ENCODE measurements around the gene PPP4R1. TPM values are rescaled to one million over a fixed set of nuclear protein-coding genes. Genes with fewer than 3 reads are reported as not detected.
A peak's percentile ranks its signal among the peaks of the same experiment; 100 is the strongest.
"Not testable (repeated sequence)": the region's sequence is repeated elsewhere in the genome, so short reads cannot be mapped to it uniquely, and the experiment has no call there.

PPP4R1 gene
- total and polyA plus RNA-seq, 4 donors, result 87.2 to 105 (median 92.5) TPM

GRCh38 chr18:9649164-9649540 lies 34.8 kb upstream of the PPP4R1 start:
- H3K4me1 ChIP-seq (ENCODE audit: control insufficient read depth, insufficient read depth, low read length), result peaks cover 6% of the 10 kb centered on the region
- DNase-seq (ENCODE audit: low read depth in 4 of 6, low spot score in 6 of 6), result no peak
- H3K27ac ChIP-seq (ENCODE audit: low read depth, low read length), result no peak overlapping the region
- no peak overlapping the region for H3K4me3 ChIP-seq (ENCODE audit: low read depth, low read length)
- no peaks in the 10 kb centered on the region for H3K9me3 ChIP-seq (ENCODE audit: control insufficient read depth, insufficient read depth, low read length)
- 88% methylated on average over 1 of the region's 3 CpGs for WGBS (ENCODE audit: insufficient coverage)
- no peaks in the 10 kb centered on the region for H3K36me3 ChIP-seq (ENCODE audit: control insufficient read depth, insufficient read depth, low read length)
- H3K27me3 ChIP-seq (ENCODE audit: control insufficient read depth, insufficient read depth, low read length), result no peaks in the 10 kb centered on the region

- DNase-seq (ENCODE audit: low read depth in 4 of 6, low spot score in 6 of 6), result no peak
- Histone ChIP-seq H3K4me1 (ENCODE audit: control insufficient read depth, insufficient read depth, low read length) (peaks cover 5% of the 10 kb centered on the region), H3K9me3 (ENCODE audit: control insufficient read depth, insufficient read depth, low read length) (no peaks in the 10 kb centered on the region), H3K36me3 (ENCODE audit: control insufficient read depth, insufficient read depth, low read length) (no peaks in the 10 kb centered on the region), H3K4me3 (ENCODE audit: low read depth, low read length) (no peak overlapping the region), H3K27ac (ENCODE audit: low read depth, low read length) (no peak overlapping the region), H3K27me3 (ENCODE audit: control insufficient read depth, insufficient read depth, low read length) (no peaks in the 10 kb centered on the region)
- 100% methylated on average over 2 of the region's 7 CpGs for WGBS (ENCODE audit: insufficient coverage)
These were observed 34.2 kb upstream of the PPP4R1 start for GRCh38 chr18:9648431-9649163.

- Histone ChIP-seq H3K27me3 (ENCODE audit: control insufficient read depth, insufficient read depth, low read length) (no peaks in the 10 kb centered on the region), H3K4me3 (ENCODE audit: low read depth, low read length) (no peak overlapping the region), H3K36me3 (ENCODE audit: control insufficient read depth, insufficient read depth, low read length) (no peaks in the 10 kb centered on the region), H3K4me1 (ENCODE audit: control insufficient read depth, insufficient read depth, low read length) (no peaks in the 10 kb centered on the region), H3K9me3 (ENCODE audit: control insufficient read depth, insufficient read depth, low read length) (no peaks in the 10 kb centered on the region), H3K27ac (ENCODE audit: low read depth, low read length) (no peak overlapping the region)
- no peak for DNase-seq (ENCODE audit: low read depth in 4 of 6, low spot score in 6 of 6)
- 62% methylated on average over 3 of the region's 8 CpGs for WGBS (ENCODE audit: insufficient coverage)
These were observed 33.4 kb upstream of the PPP4R1 start for GRCh38 chr18:9647496-9648323.

- Histone ChIP-seq H3K9me3 (ENCODE audit: control insufficient read depth, insufficient read depth, low read length) (no peaks in the 10 kb centered on the region), H3K27me3 (ENCODE audit: control insufficient read depth, insufficient read depth, low read length) (no peaks in the 10 kb centered on the region), H3K4me1 (ENCODE audit: control insufficient read depth, insufficient read depth, low read length) (no peaks in the 10 kb centered on the region), H3K4me3 (ENCODE audit: low read depth, low read length) (no peak overlapping the region), H3K36me3 (ENCODE audit: control insufficient read depth, insufficient read depth, low read length) (no peaks in the 10 kb centered on the region), H3K27ac (ENCODE audit: low read depth, low read length) (peak overlapping the region; percentile 8)
- peak in 2 of 6 donors; percentile 62 to 68 for DNase-seq (ENCODE audit: low read depth in 4 of 6, low spot score in 6 of 6)
- no CpG with 5 or more reads among the region's 3 CpGs for WGBS (ENCODE audit: insufficient coverage)
These were observed 29.2 kb upstream of the PPP4R1 start for GRCh38 chr18:9643549-9643948.

- H3K4me3 ChIP-seq (ENCODE audit: low read depth, low read length), result no peak overlapping the region
- no peaks in the 10 kb centered on the region for H3K27me3 ChIP-seq (ENCODE audit: control insufficient read depth, insufficient read depth, low read length)
- H3K36me3 ChIP-seq (ENCODE audit: control insufficient read depth, insufficient read depth, low read length), result no peaks in the 10 kb centered on the region
- no peak for DNase-seq (ENCODE audit: low read depth in 4 of 6, low spot score in 6 of 6)
- WGBS (ENCODE audit: insufficient coverage), result 100% methylated on average over 1 of the region's 9 CpGs
- H3K4me1 ChIP-seq (ENCODE audit: control insufficient read depth, insufficient read depth, low read length), result no peaks in the 10 kb centered on the region
- H3K9me3 ChIP-seq (ENCODE audit: control insufficient read depth, insufficient read depth, low read length), result no peaks in the 10 kb centered on the region
- peak overlapping the region; percentile 8 for H3K27ac ChIP-seq (ENCODE audit: low read depth, low read length)
These were observed 28.6 kb upstream of the PPP4R1 start for GRCh38 chr18:9642799-9643462.

GRCh38 chr18:9641081-9641480 lies 26.7 kb upstream of the PPP4R1 start:
- DNase-seq (ENCODE audit: low read depth in 4 of 6, low spot score in 6 of 6); H3K9me3 ChIP-seq (ENCODE audit: control insufficient read depth, insufficient read depth, low read length); H3K4me3 ChIP-seq (ENCODE audit: low read depth, low read length); H3K36me3 ChIP-seq (ENCODE audit: control insufficient read depth, insufficient read depth, low read length); H3K4me1 ChIP-seq (ENCODE audit: control insufficient read depth, insufficient read depth, low read length); H3K27ac ChIP-seq (ENCODE audit: low read depth, low read length); H3K27me3 ChIP-seq (ENCODE audit: control insufficient read depth, insufficient read depth, low read length): not testable (repeated sequence)
- 100% methylated on average over 1 of the region's 1 CpG for WGBS (ENCODE audit: insufficient coverage)

- H3K27ac ChIP-seq (ENCODE audit: low read depth, low read length), result no peak overlapping the region
- H3K9me3 ChIP-seq (ENCODE audit: control insufficient read depth, insufficient read depth, low read length), result no peaks in the 10 kb centered on the region
- H3K36me3 ChIP-seq (ENCODE audit: control insufficient read depth, insufficient read depth, low read length), result no peaks in the 10 kb centered on the region
- no CpG with 5 or more reads among the region's 4 CpGs for WGBS (ENCODE audit: insufficient coverage)
- DNase-seq (ENCODE audit: low read depth in 4 of 6, low spot score in 6 of 6), result no peak
- H3K4me1 ChIP-seq (ENCODE audit: control insufficient read depth, insufficient read depth, low read length), result no peaks in the 10 kb centered on the region
- no peak overlapping the region for H3K4me3 ChIP-seq (ENCODE audit: low read depth, low read length)
- no peaks in the 10 kb centered on the region for H3K27me3 ChIP-seq (ENCODE audit: control insufficient read depth, insufficient read depth, low read length)
These were observed 24.5 kb upstream of the PPP4R1 start for GRCh38 chr18:9638886-9639285.

- no peaks in the 10 kb centered on the region for H3K9me3 ChIP-seq (ENCODE audit: control insufficient read depth, insufficient read depth, low read length)
- no peaks in the 10 kb centered on the region for H3K36me3 ChIP-seq (ENCODE audit: control insufficient read depth, insufficient read depth, low read length)
- no peaks in the 10 kb centered on the region for H3K27me3 ChIP-seq (ENCODE audit: control insufficient read depth, insufficient read depth, low read length)
- WGBS (ENCODE audit: insufficient coverage), result 92% methylated on average over 10 of the region's 11 CpGs
- no peak for DNase-seq (ENCODE audit: low read depth in 4 of 6, low spot score in 6 of 6)
- H3K4me1 ChIP-seq (ENCODE audit: control insufficient read depth, insufficient read depth, low read length), result no peaks in the 10 kb centered on the region
- H3K27ac ChIP-seq (ENCODE audit: low read depth, low read length), result no peak overlapping the region
- H3K4me3 ChIP-seq (ENCODE audit: low read depth, low read length), result no peak overlapping the region
These were observed 22.8 kb upstream of the PPP4R1 start for GRCh38 chr18:9637036-9637767.

- Histone ChIP-seq H3K9me3 (ENCODE audit: control insufficient read depth, insufficient read depth, low read length) (no peaks in the 10 kb centered on the region), H3K27me3 (ENCODE audit: control insufficient read depth, insufficient read depth, low read length) (no peaks in the 10 kb centered on the region), H3K4me3 (ENCODE audit: low read depth, low read length) (no peak overlapping the region), H3K36me3 (ENCODE audit: control insufficient read depth, insufficient read depth, low read length) (no peaks in the 10 kb centered on the region), H3K4me1 (ENCODE audit: control insufficient read depth, insufficient read depth, low read length) (no peaks in the 10 kb centered on the region), H3K27ac (ENCODE audit: low read depth, low read length) (no peak overlapping the region)
- WGBS (ENCODE audit: insufficient coverage), result 85% methylated on average over 3 of the region's 8 CpGs
- DNase-seq (ENCODE audit: low read depth in 4 of 6, low spot score in 6 of 6), result no peak
These were observed 20.5 kb upstream of the PPP4R1 start for GRCh38 chr18:9634856-9635255.
